GM18517 (cell line): ENCODE data around the gene DEPDC4.
"Not testable (repeated sequence)": the region's sequence is repeated elsewhere in the genome, so short reads cannot be mapped to it uniquely, and the experiment has no call there.

ENCODE experiments used
- ATAC-seq: cut with Tn5 transposase; IDR thresholded peaks from one replicate; pipeline ENCODE4 v1.9.1; 2021; ENCODE audit warnings: mild to moderate bottlenecking, moderate library complexity; ENCODE audit not compliant: unreplicated experiment

The DEPDC4 gene

GRCh38 chr12:100266835-100267602 lies at the start of gene DEPDC4, which contains the start of gene SCYL2:
TSS of gene DEPDC4 (minus strand) at chr12:100267079. CDS start at chr12:100267076, 3 bp downstream.
TSS of gene SCYL2 (plus strand) at chr12:100267177. CDS start at chr12:100282971, 15,794 bp downstream.
- peak; percentile 93 for ATAC-seq

- ATAC-seq, result no peak
Measured at GRCh38 chr12:100311317-100311716, 44.4 kb upstream of the DEPDC4 start.

- not testable (repeated sequence) for ATAC-seq
Measured at GRCh38 chr12:100308138-100308537, 41.3 kb upstream of the DEPDC4 start.

- not testable (repeated sequence) for ATAC-seq
Measured at GRCh38 chr12:100304334-100304733, 37.5 kb upstream of the DEPDC4 start.

GRCh38 chr12:100303831-100304230 lies 37.0 kb upstream of the DEPDC4 start:
- no peak for ATAC-seq

GRCh38 chr12:100302081-100302480 lies 35.2 kb upstream of the DEPDC4 start:
- ATAC-seq, result no peak

GRCh38 chr12:100295764-100296555 lies 29.1 kb upstream of the DEPDC4 start:
- ATAC-seq, result no peak

- ATAC-seq, result not testable (repeated sequence)
Measured at GRCh38 chr12:100294366-100294765, 27.5 kb upstream of the DEPDC4 start.

- ATAC-seq, result no peak
Measured at GRCh38 chr12:100293017-100293416, 26.1 kb upstream of the DEPDC4 start.

- ATAC-seq, result no peak
Measured at GRCh38 chr12:100290016-100290415, 23.1 kb upstream of the DEPDC4 start.

GRCh38 chr12:100289038-100289437 lies 22.2 kb upstream of the DEPDC4 start:
- ATAC-seq, result no peak

GRCh38 chr12:100284556-100284955 lies 17.7 kb upstream of the DEPDC4 start:
- not testable (repeated sequence) for ATAC-seq

GRCh38 chr12:100279607-100280244 lies 12.8 kb upstream of the DEPDC4 start:
- no peak for ATAC-seq

- ATAC-seq, result no peak
Measured at GRCh38 chr12:100279159-100279558, 12.3 kb upstream of the DEPDC4 start.

GRCh38 chr12:100274291-100274690 lies 7.4 kb upstream of the DEPDC4 start:
- no peak for ATAC-seq

GRCh38 chr12:100273782-100274181 lies 6.9 kb upstream of the DEPDC4 start:
- no peak for ATAC-seq

- ATAC-seq, result no peak
Measured at GRCh38 chr12:100268835-100269564, 2.1 kb upstream of the DEPDC4 start.

- peak; percentile 12 for ATAC-seq
Measured at GRCh38 chr12:100267603-100268281, 863 bp upstream of the DEPDC4 start.

- peak; percentile 86 for ATAC-seq
Measured at GRCh38 chr12:100266585-100266834, 369 bp downstream of the DEPDC4 start.
